HEK293 (cell line): ENCODE results near the gene GAS2L3.

ENCODE experiments used
- CTCF ChIA-PET: fragments of 350-600 bp; formaldehyde crosslinking; extraction: SDS; loops from one replicate; lab custom pipeline; 2021; ENCODE audit warnings: antibody characterized with exemption; lab: Yijun Ruan, JAX
- POLR2A ChIA-PET: fragments of 300-600 bp; formaldehyde crosslinking; extraction: SDS; loops from one replicate; lab custom pipeline; 2020; ENCODE audit warnings: antibody characterized with exemption, inconsistent platforms; lab: Yijun Ruan, JAX
- H3K27ac ChIP-seq: fragments of 200-500 bp; sonication (Bioruptor generic); 2 replicates; pipeline ENCODE4 v1.5.1; 2014; ENCODE audit warnings: low read depth, low read length, control low read depth, inconsistent platforms; ENCODE audit errors: extremely low read depth
- H3K36me3 ChIP-seq, 2 experiments: fragments of 200-500 bp in 1 of 2; sonication (Bioruptor generic) in 1 of 2; 1 replicate in 1 of 2; 2 replicates in 1 of 2; pipeline ENCODE4 v1.5.1; 2014 to 2017; ENCODE audit warnings: inconsistent platforms in 2 of 2, low read length in 2 of 2; ENCODE audit not compliant: control insufficient read depth in 2 of 2, insufficient read depth in 1 of 2
- H3K4me1 ChIP-seq: fragments of 200-500 bp; sonication (Bioruptor generic); 2 replicates; pipeline ENCODE4 v1.5.1; 2014; ENCODE audit warnings: mild to moderate bottlenecking, low read length, inconsistent platforms; ENCODE audit not compliant: control insufficient read depth, insufficient read depth
- H3K4me3 ChIP-seq: 2 replicates; pipeline ENCODE4 v1.5.1; 2011; ENCODE audit warnings: low read depth, mild to moderate bottlenecking, control low read depth, low read length, moderate library complexity
- H3K9me3 ChIP-seq: fragments of 200-500 bp; sonication (Bioruptor generic); 2 replicates; pipeline ENCODE4 v1.5.1; 2014; ENCODE audit warnings: low read depth, low read length, inconsistent platforms; ENCODE audit not compliant: control insufficient read depth, insufficient read depth
- REPIN1 ChIP-seq: fragments of 450-650 bp; formaldehyde crosslinking; IDR thresholded peaks from 2 replicates; pipeline ENCODE4 v1.5.1; 2017; ENCODE audit warnings: missing biosample characterization, missing genetic modification characterization, low read depth
- SETDB1 ChIP-seq: IDR thresholded peaks from one replicate; pipeline ENCODE4 v1.6.1; 2017; ENCODE audit warnings: mild to moderate bottlenecking, low read length, moderate library complexity, mixed read lengths; ENCODE audit not compliant: insufficient read length
- ZBTB7A ChIP-seq: fragments of 450-650 bp; formaldehyde crosslinking; IDR thresholded peaks from 2 replicates; pipeline ENCODE4 v1.5.1; 2016; ENCODE audit warnings: low read depth, missing biosample characterization, missing genetic modification characterization
- ZNF112 ChIP-seq: fragments of 450-650 bp; formaldehyde crosslinking; IDR thresholded peaks from 2 replicates; pipeline ENCODE4 v1.5.0; 2017; ENCODE audit warnings: missing biosample characterization, missing genetic modification characterization
- ZNF16 ChIP-seq: fragments of 450-650 bp; formaldehyde crosslinking; IDR thresholded peaks from 2 replicates; pipeline ENCODE4 v1.5.1; 2016; ENCODE audit warnings: low read depth, missing biosample characterization, missing genetic modification characterization
- ZNF174 ChIP-seq: fragments of 450-650 bp; formaldehyde crosslinking; IDR thresholded peaks from 2 replicates; pipeline ENCODE4 v1.5.0; 2017; ENCODE audit warnings: missing biosample characterization, mild to moderate bottlenecking, missing genetic modification characterization
- ZNF2 ChIP-seq: fragments of 450-650 bp; formaldehyde crosslinking; IDR thresholded peaks from 2 replicates; pipeline ENCODE4 v1.5.1; 2016; ENCODE audit warnings: missing biosample characterization, missing genetic modification characterization
- ZNF223 ChIP-seq: fragments of 450-650 bp; formaldehyde crosslinking; IDR thresholded peaks from 2 replicates; pipeline ENCODE4 v1.5.1; 2016; ENCODE audit warnings: missing biosample characterization, missing genetic modification characterization
- ZNF274 ChIP-seq, 2 experiments: fragments of 200-500 bp in 1 of 2; fragments of 450-650 bp in 1 of 2; sonication (Bioruptor generic) in 1 of 2; formaldehyde crosslinking in 1 of 2; IDR thresholded peaks; 2 replicates each; pipeline versions ENCODE4 v1.5.1 to v1.6.1; 2014 to 2016; ENCODE audit warnings: borderline replicate concordance in 1 of 2, inconsistent platforms in 1 of 2, low read length in 1 of 2, missing biosample characterization in 1 of 2, missing genetic modification characterization in 1 of 2
- ZNF324 ChIP-seq: fragments of 450-650 bp; formaldehyde crosslinking; IDR thresholded peaks from 2 replicates; pipeline ENCODE4 v1.5.1; 2016; ENCODE audit warnings: missing biosample characterization, missing genetic modification characterization
- ZNF521 ChIP-seq: fragments of 450-650 bp; formaldehyde crosslinking; IDR thresholded peaks from 2 replicates; pipeline ENCODE4 v1.5.1; 2017; ENCODE audit warnings: missing biosample characterization, mild to moderate bottlenecking, missing genetic modification characterization
- ZNF596 ChIP-seq: fragments of 450-650 bp; IDR thresholded peaks from 2 replicates; pipeline ENCODE4 v1.5.0; 2018; ENCODE audit warnings: missing biosample characterization, mild to moderate bottlenecking, missing genetic modification characterization, moderate library complexity
- ZNF664 ChIP-seq: fragments of 450-650 bp; formaldehyde crosslinking; IDR thresholded peaks from 2 replicates; pipeline ENCODE4 v1.5.1; 2016; ENCODE audit warnings: missing biosample characterization, missing genetic modification characterization
- ZNF707 ChIP-seq: fragments of 450-650 bp; formaldehyde crosslinking; IDR thresholded peaks from 2 replicates; pipeline ENCODE4 v1.5.1; 2016; ENCODE audit warnings: missing biosample characterization, missing genetic modification characterization
- ZNF791 ChIP-seq: fragments of 450-650 bp; formaldehyde crosslinking; IDR thresholded peaks from 2 replicates; pipeline ENCODE4 v1.5.1; 2016; ENCODE audit warnings: missing biosample characterization, missing genetic modification characterization
- ZNF843 ChIP-seq: fragments of 450-650 bp; formaldehyde crosslinking; IDR thresholded peaks from 2 replicates; pipeline ENCODE4 v1.5.1; 2016; ENCODE audit warnings: missing biosample characterization, missing genetic modification characterization
- ZSCAN16 ChIP-seq: fragments of 450-650 bp; formaldehyde crosslinking; IDR thresholded peaks from 2 replicates; pipeline ENCODE4 v1.5.1; 2016; ENCODE audit warnings: missing biosample characterization, missing genetic modification characterization
- TF ChIP-seq, protein P1 (sequence below): fragments of 450-650 bp; formaldehyde crosslinking; optimal IDR thresholded peaks from 2 replicates; pipeline ENCODE3; 2016; ENCODE audit warnings: missing biosample characterization, mild to moderate bottlenecking, missing genetic modification characterization
- TF ChIP-seq, protein P2 (sequence below): fragments of 450-650 bp; formaldehyde crosslinking; IDR thresholded peaks from 2 replicates; pipeline ENCODE4 v1.5.1; 2016; ENCODE audit warnings: missing biosample characterization, missing genetic modification characterization
- TF ChIP-seq, protein P3 (sequence below): fragments of 450-650 bp; formaldehyde crosslinking; IDR thresholded peaks from 2 replicates; pipeline ENCODE4 v1.5.1; 2016; ENCODE audit warnings: missing biosample characterization, missing genetic modification characterization
- TF ChIP-seq, protein P4 (sequence below): fragments of 450-650 bp; IDR thresholded peaks from 2 replicates; pipeline ENCODE4 v1.5.1; 2018; ENCODE audit warnings: missing biosample characterization, mild to moderate bottlenecking, missing genetic modification characterization
- TF ChIP-seq, protein P5 (sequence below): fragments of 450-650 bp; formaldehyde crosslinking; conservative IDR thresholded peaks from 2 replicates; pipeline ENCODE4 v1.5.1; 2016; ENCODE audit warnings: low read depth, missing biosample characterization, missing genetic modification characterization

GAS2L3 gene

DNA sequence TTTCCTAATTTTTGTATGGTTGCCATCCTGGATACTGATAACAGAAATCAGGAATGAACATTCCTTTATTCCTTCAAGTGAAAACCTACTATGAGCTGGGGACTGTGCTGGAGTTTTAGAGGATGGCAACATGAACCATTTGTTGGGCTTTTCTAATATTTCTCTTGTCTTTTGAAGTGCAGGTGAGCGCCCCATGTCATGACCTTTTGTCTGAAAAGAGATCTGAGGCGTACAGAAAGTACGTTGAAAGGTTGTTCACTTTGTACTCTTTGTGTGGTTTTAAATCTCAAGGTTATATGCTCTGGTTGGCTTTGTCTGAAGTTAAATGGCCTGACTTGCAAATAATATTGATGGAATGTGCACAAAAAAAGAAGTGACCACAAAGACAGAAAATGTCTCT lies 79.0 kb downstream of the GAS2L3 start (continued):
- TF ChIP-seq, protein P1, sequence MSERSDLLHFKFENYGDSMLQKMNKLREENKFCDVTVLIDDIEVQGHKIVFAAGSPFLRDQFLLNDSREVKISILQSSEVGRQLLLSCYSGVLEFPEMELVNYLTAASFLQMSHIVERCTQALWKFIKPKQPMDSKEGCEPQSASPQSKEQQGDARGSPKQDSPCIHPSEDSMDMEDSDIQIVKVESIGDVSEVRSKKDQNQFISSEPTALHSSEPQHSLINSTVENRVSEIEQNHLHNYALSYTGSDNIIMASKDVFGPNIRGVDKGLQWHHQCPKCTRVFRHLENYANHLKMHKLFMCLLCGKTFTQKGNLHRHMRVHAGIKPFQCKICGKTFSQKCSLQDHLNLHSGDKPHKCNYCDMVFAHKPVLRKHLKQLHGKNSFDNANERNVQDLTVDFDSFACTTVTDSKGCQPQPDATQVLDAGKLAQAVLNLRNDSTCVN = no peak
- TF ChIP-seq, protein P2, sequence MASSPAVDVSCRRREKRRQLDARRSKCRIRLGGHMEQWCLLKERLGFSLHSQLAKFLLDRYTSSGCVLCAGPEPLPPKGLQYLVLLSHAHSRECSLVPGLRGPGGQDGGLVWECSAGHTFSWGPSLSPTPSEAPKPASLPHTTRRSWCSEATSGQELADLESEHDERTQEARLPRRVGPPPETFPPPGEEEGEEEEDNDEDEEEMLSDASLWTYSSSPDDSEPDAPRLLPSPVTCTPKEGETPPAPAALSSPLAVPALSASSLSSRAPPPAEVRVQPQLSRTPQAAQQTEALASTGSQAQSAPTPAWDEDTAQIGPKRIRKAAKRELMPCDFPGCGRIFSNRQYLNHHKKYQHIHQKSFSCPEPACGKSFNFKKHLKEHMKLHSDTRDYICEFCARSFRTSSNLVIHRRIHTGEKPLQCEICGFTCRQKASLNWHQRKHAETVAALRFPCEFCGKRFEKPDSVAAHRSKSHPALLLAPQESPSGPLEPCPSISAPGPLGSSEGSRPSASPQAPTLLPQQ (tag by site-specific recombination) = no peak
- TF ChIP-seq ZNF596 (tag by site-specific recombination) = no peak

DNA sequence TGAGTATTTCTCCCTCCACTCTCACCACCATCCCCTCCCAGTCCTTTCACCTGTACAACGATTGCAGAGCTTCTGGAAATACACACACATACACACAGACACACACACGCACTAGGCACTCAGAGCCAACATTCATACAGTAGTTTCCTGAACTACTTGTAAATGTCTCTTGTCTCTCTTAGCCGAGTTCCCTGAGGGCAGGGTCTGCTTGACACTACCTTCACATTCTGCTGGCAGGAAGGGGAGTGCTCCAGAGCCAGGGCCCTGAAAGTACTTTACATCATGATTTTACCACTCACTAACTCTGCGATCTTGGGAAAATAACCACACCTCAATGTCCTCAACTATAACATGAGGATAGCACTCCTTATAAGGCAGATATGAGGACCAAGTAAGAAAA lies 82.7 kb downstream of the GAS2L3 start:
- Histone ChIP-seq H3K4me3 (no peak overlapping the region), H3K27ac (no peak overlapping the region), H3K36me3 (no peaks in the 10 kb centered on the region), H3K9me3 (no peaks in the 10 kb centered on the region), H3K4me1 (no peaks in the 10 kb centered on the region)
- ChIA-PET POLR2A (no interaction called here), CTCF (interaction anchor here (0.7 kb wide), 1 partner anchor 12 kb away, joined by 3 read pairs; no protein-coding TSS in a partner anchor)
- TF ChIP-seq ZNF707 (tag by site-specific recombination) = no peak
- no peak for TF ChIP-seq ZSCAN16 (tag by site-specific recombination)
- no peak for TF ChIP-seq ZNF174 (tag by site-specific recombination)
- TF ChIP-seq REPIN1 = no peak
- no peak for TF ChIP-seq ZBTB7A (tag by site-specific recombination)
- no peak for TF ChIP-seq ZNF112 (tag by site-specific recombination)

DNA sequence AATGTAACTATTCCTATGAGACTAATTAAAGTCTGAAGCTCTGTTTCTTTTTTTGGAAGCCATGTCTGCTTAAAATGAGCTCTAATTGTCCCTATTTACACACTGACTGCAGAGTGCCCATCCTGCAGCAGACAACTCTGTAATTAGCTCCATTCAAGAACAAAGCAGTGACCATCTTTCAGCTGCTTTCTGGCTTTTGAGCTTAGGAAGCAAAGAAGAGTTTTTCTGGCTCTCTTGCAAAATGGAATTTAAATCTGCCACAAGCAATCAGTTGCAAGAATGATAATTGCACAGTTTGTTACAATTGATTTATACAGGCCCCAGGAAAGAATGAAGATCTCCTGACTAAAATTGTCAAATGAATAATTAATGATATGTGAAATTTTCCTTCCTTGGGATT lies 83.4 kb downstream of the GAS2L3 start:
- Histone ChIP-seq H3K4me3 (no peak overlapping the region), H3K4me1 (no peaks in the 10 kb centered on the region), H3K9me3 (no peaks in the 10 kb centered on the region), H3K27ac (no peak overlapping the region), H3K36me3 (no peaks in the 10 kb centered on the region)
- ChIA-PET POLR2A (no interaction called here), CTCF (interaction anchor here (0.8 kb wide), 1 partner anchor 84 kb away, joined by 4 read pairs; no protein-coding TSS in a partner anchor)
- TF ChIP-seq ZNF843 (tag by site-specific recombination) = no peak
- TF ChIP-seq, protein P3, sequence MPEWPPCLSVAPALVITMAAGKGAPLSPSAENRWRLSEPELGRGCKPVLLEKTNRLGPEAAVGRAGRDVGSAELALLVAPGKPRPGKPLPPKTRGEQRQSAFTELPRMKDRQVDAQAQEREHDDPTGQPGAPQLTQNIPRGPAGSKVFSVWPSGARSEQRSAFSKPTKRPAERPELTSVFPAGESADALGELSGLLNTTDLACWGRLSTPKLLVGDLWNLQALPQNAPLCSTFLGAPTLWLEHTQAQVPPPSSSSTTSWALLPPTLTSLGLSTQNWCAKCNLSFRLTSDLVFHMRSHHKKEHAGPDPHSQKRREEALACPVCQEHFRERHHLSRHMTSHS (tag by site-specific recombination) = no peak
- no peak for TF ChIP-seq ZNF521
- no peak for TF ChIP-seq ZNF791 (tag by site-specific recombination)
- TF ChIP-seq, protein P4, sequence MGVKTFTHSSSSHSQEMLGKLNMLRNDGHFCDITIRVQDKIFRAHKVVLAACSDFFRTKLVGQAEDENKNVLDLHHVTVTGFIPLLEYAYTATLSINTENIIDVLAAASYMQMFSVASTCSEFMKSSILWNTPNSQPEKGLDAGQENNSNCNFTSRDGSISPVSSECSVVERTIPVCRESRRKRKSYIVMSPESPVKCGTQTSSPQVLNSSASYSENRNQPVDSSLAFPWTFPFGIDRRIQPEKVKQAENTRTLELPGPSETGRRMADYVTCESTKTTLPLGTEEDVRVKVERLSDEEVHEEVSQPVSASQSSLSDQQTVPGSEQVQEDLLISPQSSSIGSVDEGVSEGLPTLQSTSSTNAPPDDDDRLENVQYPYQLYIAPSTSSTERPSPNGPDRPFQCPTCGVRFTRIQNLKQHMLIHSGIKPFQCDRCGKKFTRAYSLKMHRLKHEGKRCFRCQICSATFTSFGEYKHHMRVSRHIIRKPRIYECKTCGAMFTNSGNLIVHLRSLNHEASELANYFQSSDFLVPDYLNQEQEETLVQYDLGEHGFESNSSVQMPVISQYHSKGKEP = no peak
- TF ChIP-seq ZNF274 (IDR thresholded peaks at IDR 0.05; ENCODE audit: low read length) = no peak
- no peak for TF ChIP-seq ZNF274 (tag by site-specific recombination; IDR thresholded peaks at IDR 0.05; ENCODE audit: borderline replicate concordance)
- no peak for TF ChIP-seq ZNF223 (tag by site-specific recombination)
- TF ChIP-seq ZNF16 (tag by site-specific recombination) = no peak
- no peak for TF ChIP-seq ZNF2 (tag by site-specific recombination)
- TF ChIP-seq ZNF324 (tag by site-specific recombination) = no peak
- no peak for TF ChIP-seq ZNF664
- TF ChIP-seq, protein P5, sequence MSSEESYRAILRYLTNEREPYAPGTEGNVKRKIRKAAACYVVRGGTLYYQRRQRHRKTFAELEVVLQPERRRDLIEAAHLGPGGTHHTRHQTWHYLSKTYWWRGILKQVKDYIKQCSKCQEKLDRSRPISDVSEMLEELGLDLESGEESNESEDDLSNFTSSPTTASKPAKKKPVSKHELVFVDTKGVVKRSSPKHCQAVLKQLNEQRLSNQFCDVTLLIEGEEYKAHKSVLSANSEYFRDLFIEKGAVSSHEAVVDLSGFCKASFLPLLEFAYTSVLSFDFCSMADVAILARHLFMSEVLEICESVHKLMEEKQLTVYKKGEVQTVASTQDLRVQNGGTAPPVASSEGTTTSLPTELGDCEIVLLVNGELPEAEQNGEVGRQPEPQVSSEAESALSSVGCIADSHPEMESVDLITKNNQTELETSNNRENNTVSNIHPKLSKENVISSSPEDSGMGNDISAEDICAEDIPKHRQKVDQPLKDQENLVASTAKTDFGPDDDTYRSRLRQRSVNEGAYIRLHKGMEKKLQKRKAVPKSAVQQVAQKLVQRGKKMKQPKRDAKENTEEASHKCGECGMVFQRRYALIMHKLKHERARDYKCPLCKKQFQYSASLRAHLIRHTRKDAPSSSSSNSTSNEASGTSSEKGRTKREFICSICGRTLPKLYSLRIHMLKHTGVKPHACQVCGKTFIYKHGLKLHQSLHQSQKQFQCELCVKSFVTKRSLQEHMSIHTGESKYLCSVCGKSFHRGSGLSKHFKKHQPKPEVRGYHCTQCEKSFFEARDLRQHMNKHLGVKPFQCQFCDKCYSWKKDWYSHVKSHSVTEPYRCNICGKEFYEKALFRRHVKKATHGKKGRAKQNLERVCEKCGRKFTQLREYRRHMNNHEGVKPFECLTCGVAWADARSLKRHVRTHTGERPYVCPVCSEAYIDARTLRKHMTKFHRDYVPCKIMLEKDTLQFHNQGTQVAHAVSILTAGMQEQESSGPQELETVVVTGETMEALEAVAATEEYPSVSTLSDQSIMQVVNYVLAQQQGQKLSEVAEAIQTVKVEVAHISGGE (tag by site-specific recombination) = no peak
- no peak for TF ChIP-seq SETDB1
